SIG-M5 (cell line): Measurements from ENCODE around the gene ZC3H8.

ENCODE experiments used
- DNase-seq: peaks from one replicate; lab custom pipeline; 2025; lab: John Stamatoyannopoulos, UW

Gene ZC3H8

DNA sequence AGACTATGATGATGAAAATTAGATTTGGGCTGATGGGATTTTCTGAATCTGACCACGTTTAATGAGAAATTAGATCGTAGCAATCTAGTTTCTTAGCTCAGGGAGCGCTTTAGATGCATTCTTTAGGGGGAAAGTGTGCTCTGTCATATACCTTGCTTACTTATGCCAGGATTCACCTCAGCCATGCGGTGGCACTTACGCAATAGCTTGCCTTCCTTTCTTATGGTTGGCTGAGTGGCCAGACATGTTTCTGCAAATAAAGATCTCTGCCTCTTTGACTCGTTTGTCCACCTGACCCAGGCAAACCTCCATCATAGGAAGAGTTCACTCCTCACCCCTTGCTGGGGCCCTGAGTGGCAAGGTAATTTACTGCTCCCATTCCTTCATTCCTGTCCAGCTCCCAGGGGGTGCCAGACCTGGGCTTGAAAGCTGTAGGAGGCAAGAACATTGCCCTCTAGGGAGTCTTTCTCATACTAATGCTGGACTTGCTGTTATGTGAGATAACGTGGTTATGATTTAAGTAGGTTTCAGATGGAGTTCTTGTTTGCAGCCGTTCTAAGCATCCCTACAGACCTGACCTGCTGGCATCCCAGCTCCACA is 59.6 kb downstream of the ZC3H8 start:
- DNase-seq = no peak

- DNase-seq = no peak
These were observed 60.4 kb downstream of the ZC3H8 start for GRCh38 chr2:112194482-112194881.

GRCh38 chr2:112194028-112194427 is 60.8 kb downstream of the ZC3H8 start:
- DNase-seq = no peak

DNA sequence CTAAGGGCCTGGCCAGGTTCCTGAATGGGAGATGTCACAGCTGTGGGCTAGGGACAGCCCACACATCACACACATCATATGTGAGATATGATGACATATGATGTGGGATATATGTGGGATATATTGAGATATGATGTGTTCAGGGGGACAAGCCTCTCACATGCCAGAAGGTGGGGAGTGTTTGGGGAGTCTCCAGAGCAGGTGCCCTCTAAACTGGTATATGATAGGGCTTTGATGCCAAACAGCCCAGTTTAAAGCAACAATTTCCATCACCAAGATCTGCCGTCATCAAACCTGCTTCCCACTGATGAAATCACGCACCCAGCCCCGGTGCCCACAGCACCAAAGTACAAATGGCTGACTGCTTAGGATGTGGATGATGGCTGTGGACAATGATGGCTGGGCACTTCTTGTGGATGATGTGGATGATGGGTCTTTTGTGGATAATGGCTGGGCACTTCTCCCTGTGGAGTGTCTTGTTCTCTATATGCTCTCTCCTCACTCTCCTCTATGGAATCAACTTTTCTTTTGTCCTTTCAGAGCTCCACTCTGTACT is 65.8 kb downstream of the ZC3H8 start:
- DNase-seq = no peak

DNA sequence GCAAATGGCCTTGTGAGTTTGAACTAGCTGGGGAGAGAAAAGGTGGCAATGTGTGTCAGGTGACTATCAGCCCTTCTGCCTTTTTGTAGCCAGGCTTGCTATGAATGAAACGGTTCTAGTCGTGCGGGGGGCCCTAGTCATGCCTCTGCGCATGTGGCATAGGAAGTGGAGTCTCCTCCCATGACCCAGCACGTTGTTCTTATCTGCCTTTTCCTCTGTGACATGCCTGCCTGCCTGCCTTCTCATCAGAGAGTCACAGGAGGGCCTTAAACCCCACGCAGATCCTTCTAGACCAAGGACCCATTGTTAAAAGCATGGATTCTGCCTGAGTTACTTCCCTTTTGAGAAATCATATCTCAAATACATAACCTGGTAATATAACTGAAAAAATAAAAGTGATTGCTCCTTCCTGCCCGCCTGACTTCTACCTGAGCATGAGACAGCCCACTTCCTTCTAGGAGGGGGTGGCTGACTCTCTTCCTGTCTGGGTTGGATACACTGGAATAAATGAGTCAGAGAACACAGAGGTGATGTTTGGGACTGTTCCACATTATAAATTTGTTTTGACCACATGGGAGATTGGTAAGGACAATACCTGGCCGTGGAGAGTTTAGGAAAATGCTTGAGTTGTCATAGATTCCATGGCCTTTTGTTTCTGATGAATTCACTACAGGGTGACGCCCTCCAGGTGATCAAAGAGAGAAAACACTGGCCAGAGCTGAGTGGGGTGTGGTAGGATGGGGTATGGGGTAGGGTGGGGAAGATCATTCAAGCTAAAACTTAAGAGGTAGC is 66.8 kb downstream of the ZC3H8 start:
- no peak for DNase-seq

GRCh38 chr2:112187046-112187715 is 67.7 kb downstream of the ZC3H8 start:
- no peak for DNase-seq

- DNase-seq = no peak
These were observed 69.7 kb downstream of the ZC3H8 start for GRCh38 chr2:112185131-112185530.

- DNase-seq = no peak
These were observed 70.7 kb downstream of the ZC3H8 start for GRCh38 chr2:112184121-112184520.

GRCh38 chr2:112183327-112184025 is 71.4 kb downstream of the ZC3H8 start:
- no peak for DNase-seq

GRCh38 chr2:112182581-112183034 is 72.2 kb downstream of the ZC3H8 start:
- DNase-seq = no peak

- DNase-seq = no peak
These were observed 73.1 kb downstream of the ZC3H8 start for GRCh38 chr2:112181571-112182290.

- DNase-seq = no peak
These were observed 78.8 kb downstream of the ZC3H8 start for GRCh38 chr2:112175958-112176573.

DNA sequence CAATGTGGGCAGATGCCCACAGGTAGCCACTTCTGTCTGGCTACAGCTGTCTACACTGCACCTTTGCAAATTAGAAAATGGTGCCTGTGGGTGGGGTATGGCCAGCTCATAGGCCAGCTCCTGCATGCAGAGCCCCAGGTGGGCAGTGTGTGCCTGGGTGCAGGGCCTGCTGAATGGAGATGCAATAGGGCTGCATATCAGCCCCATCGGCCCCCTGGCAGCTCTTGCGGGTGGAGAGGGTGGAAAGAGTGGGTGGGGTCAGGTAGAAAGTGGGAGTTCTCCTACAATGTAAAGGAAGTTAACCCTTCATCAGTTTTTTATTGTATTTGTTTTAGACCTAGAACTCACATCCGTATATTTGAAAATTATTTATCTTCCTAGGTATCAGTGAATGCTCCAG is 79.5 kb downstream of the ZC3H8 start:
- DNase-seq = no peak

DNA sequence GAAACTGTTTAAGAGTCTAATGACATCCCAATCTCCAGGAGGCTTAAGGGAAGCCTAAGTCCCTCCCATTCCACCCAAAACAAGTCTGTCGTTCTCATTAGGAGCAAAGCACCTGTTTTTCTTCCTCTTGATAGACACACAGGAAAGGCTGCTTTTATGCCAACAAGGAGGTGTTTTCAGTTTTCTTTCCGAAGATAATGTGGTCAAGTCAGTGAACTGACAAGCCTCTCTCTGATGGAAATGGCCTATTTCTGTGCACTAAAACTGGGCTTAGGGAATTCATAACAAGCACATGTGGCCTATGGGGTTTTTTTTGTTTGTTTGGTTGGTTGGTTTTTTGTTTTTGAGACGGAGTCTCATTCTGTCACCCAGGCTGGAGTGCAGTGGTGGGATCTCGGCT is 80.5 kb downstream of the ZC3H8 start:
- DNase-seq = no peak

GRCh38 chr2:112173646-112174319 is 81.1 kb downstream of the ZC3H8 start:
- DNase-seq = no peak

- no peak for DNase-seq
These were observed 84.3 kb downstream of the ZC3H8 start for GRCh38 chr2:112170495-112170894.

DNA sequence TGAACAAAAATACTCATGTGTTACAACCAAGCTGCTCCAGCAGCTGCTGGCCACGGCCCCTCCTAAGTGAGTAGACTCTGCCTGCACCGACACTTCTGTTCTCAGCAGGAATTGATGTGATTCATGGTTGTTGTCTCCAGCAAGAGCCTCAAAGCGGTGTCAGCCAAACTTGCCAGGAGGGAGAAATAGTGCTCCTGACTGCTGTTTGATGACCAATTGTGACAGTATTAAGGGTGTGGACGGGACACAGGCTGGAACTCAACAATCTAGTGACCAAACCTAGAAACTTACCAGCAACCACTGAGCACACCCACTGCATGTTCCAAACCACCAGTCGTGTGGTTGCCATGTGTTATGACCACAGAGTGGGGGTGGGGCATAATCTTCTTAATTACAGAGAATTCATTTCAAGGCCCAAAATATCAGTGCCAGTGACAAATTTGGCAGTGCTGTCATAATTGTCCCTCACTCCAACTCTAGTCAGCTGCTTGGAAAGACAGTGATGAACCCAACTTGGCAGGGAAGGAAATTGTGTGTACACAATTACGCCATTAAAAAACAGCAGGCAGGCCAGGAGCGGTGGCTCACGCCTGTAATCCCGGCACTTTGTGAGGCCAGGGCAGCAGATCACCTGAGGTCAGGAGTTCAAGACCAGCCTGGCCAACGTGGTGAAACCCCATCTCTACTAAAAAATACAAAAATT is 86.3 kb downstream of the ZC3H8 start:
- no peak for DNase-seq

DNA sequence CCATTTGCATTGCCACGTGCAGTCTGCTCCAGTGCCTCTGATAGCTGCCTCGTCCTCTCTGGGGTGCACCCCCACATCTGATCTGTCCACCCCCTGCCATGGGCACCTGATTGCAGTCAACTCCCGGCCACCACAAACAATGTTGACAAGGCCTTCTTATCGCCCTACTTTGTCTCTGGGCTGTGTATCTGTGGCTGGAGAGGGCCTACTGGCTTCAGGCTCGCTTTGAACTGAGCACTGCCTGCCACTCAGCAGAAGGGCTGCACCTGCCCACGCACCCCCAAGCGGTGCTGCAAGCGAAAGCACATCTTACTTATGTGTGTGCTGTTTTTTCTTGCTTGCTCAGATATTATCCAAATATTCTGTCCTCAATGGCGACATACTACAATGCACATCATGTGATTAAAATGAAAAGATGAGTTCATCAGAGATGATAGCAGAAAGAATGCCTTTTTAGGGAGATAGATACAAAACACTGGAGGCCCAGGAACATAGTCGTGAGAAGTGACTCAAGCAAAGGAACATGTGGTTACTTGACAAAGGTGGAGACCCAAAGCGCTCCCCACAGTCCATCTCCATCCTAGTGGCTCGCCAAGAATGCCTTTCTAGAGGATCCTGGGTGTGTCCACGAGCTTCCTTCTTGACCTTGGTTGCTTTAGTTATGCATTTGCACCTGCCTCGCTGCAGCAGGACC is 87.9 kb downstream of the ZC3H8 start:
- no peak for DNase-seq

DNA sequence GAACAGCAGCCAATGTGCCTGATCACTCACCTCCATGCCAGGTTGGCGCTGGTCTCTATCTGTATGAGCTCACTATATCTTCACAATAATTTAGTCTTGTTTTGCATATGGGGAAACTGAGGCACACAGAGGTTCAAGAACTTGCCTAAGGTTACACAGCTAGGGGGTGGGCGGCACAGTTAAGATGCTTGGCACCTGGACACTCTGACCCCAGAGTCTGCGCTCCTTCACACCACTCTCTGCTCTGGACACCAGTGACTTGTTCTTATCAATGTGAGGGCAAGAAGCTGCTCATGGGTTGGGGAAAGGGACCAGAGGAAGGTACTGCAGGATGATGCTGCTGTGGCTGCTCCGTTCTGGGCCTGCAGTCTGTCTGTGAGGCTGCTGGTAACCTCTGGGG is 89.5 kb downstream of the ZC3H8 start:
- DNase-seq = no peak
